NCI-H2107 treated with DMSO at 0.1 percent for 48 hours (cell line): ENCODE data around the gene RAB1A.
A peak's percentile ranks its signal among the peaks of the same experiment; 100 is the strongest.
"Not testable (repeated sequence)": the region's sequence is repeated elsewhere in the genome, so short reads cannot be mapped to it uniquely, and the experiment has no call there.

Experiments
- DNase-seq: peaks from one replicate; lab custom pipeline; 2025; ENCODE audit not compliant: unreplicated experiment; lab: John Stamatoyannopoulos, UW

RAB1A gene

GRCh38 chr2:65136253-65136652, 6.3 kb upstream of the RAB1A start:
- no peak for DNase-seq

- no peak for DNase-seq
Measured at GRCh38 chr2:65134158-65134557, 4.3 kb upstream of the RAB1A start.

GRCh38 chr2:65133626-65134025, 3.7 kb upstream of the RAB1A start:
- no peak for DNase-seq

GRCh38 chr2:65132930-65133329, 3.0 kb upstream of the RAB1A start:
- not testable (repeated sequence) for DNase-seq

- DNase-seq = peak; percentile 28
Measured at GRCh38 chr2:65130664-65131175, 814 bp upstream of the RAB1A start.

GRCh38 chr2:65129286-65129825, 550 bp downstream of the RAB1A start:
- no peak for DNase-seq

GRCh38 chr2:65128297-65129190, 1.4 kb downstream of the RAB1A start:
- no peak for DNase-seq

- DNase-seq = not testable (repeated sequence)
Measured at GRCh38 chr2:65125457-65125856, 4.4 kb downstream of the RAB1A start.

GRCh38 chr2:65122313-65122712, 7.6 kb downstream of the RAB1A start:
- no peak for DNase-seq

- no peak for DNase-seq
Measured at GRCh38 chr2:65120990-65121693, 8.8 kb downstream of the RAB1A start.

- no peak for DNase-seq
Measured at GRCh38 chr2:65116645-65117044, 13.3 kb downstream of the RAB1A start.

- no peak for DNase-seq
Measured at GRCh38 chr2:65114921-65115320, 15.0 kb downstream of the RAB1A start.

- DNase-seq = no peak
Measured at GRCh38 chr2:65113816-65114215, 16.1 kb downstream of the RAB1A start.

GRCh38 chr2:65113229-65113628, 16.7 kb downstream of the RAB1A start:
- no peak for DNase-seq

- no peak for DNase-seq
Measured at GRCh38 chr2:65112633-65113032, 17.3 kb downstream of the RAB1A start.

- DNase-seq = no peak
Measured at GRCh38 chr2:65108780-65109179, 21.1 kb downstream of the RAB1A start.

GRCh38 chr2:65107530-65107929, 22.4 kb downstream of the RAB1A start:
- DNase-seq = no peak

- DNase-seq = no peak
Measured at GRCh38 chr2:65103013-65103715, 26.7 kb downstream of the RAB1A start.

- no peak for DNase-seq
Measured at GRCh38 chr2:65101071-65101470, 28.8 kb downstream of the RAB1A start.

GRCh38 chr2:65098741-65099140, 31.2 kb downstream of the RAB1A start:
- no peak for DNase-seq

GRCh38 chr2:65097844-65098243, 32.1 kb downstream of the RAB1A start:
- no peak for DNase-seq
